GM18907 (cell line): ENCODE data around the gene RPL34.

ENCODE experiments used
- ATAC-seq: cut with Tn5 transposase; IDR thresholded peaks from one replicate; pipeline ENCODE4 v1.9.1; 2021; ENCODE audit warnings: mild to moderate bottlenecking, moderate library complexity; ENCODE audit not compliant: unreplicated experiment

The RPL34 gene

DNA sequence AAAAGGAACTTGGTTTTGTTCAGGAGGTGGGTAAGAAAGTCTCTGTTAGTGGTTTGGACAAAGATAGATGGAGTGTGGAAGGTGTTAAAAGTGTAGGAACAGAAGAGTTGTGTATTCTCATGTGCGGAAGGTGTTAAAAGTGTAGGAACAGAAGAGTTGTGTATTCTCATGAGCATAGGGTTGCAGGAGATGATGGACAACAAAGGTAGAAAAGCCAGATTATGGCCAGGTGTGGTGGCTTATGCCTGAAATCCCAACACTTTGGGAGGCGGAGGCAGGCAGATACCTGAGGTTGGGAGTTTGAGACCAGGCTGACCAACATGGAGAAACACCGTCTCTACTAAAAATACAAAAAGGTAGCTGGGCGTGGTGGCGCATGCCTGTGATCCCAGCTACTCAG is 2.5 kb downstream of the RPL34 start:
- ATAC-seq, result no peak

DNA sequence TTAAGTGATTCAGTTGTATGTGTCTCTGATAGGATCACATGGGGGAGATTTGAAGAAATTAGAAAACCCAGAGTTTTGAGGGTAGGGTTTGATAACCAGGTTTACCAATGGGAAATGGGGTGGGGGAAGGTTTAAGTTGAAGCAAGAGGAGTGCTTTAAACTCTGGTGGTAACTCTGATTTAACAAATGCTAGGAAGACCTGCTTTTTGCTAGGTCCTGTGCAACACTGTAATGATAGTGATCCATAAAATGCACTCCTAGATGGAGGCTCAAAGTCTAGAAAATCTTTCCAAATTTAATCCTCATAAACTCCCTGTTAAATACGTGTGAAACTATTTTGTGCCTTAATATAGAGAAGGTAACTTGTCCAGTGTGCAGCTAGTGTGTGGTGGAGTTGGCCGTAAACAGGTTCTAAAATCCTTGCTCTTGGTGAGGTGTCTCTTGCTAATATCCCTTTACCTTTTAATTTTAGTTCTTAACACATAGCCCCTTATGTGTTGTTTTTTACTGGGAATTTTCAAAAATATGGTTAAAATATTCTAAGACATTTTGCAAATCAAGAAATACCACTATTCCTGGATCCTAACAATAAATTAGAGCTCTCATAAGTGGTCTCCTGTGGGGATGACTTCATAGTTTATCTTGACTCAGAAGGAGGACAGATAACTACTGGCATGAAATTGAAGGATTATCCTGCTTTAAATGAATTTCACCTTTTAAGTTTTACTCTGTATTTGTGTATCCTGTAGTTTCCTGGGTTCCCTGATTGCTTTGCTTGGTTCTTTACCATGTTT is 4.1 kb downstream of the RPL34 start:
- ATAC-seq, result no peak

DNA sequence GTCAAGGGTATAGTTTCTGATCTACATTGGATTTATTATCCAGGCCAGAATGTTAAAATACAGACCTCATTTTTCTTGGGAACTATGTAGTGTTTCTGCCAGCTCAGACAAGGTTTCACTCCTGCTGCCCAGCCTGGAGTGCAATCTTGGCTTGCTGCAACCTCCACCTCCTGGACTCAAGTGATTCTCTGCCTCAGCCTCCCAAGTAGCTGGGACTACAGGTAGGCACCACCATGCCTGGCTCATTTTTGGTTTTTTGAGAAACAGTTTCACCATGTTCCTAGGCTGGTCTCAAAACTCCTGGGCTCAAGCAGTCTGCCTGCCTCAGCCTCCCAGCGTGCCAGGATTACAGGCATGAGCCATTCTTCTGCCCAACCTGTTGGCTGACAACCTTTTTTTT is 5.7 kb downstream of the RPL34 start:
- ATAC-seq, result no peak

DNA sequence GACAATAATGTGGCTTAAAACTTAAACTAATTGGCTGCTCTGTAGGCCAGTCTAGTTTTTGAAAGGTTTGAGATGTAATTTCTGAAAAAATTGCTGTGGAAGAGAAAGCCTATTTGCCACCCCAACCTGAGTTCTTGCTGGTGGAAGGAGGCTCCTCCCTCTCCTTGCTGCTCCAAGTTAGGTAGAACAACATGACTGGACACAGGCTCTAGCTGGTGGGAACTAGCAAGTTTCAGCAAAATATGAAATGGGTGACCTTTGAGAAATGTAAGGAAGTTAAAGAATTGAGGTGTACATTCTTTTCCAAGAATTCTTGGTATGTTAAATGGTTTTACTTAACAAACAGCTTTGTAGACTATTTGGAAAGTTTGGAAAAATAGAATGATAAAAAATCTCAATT is 8.0 kb downstream of the RPL34 start:
- no peak for ATAC-seq

DNA sequence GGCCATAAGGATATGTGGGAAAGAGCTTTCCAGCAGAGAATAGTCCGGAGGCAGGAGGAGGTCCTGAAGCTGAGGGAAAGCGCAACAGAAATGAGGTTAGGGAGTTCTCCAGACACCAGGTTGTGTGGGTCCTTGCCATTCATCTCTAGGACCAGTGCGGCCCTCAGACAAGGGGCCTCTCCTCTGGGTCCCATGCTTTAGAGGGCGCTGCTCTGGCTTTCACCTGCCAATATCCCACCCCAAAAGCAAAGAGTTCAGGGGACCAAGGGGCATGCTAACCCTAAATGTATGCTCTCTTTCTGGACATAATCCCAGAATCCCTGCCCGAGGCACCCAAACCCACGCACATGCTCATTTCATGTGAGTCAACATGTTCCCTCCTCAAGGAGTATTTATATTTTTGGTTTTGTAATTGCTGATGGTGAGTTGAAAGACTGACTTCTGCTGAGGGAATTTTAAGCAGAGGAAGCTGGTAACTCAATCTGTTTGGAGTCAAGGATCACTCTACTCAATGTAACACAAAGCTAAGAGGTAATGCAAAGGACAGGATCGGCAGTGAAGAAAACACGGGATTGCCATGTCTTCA is 14.8 kb downstream of the RPL34 start:
- no peak for ATAC-seq

DNA sequence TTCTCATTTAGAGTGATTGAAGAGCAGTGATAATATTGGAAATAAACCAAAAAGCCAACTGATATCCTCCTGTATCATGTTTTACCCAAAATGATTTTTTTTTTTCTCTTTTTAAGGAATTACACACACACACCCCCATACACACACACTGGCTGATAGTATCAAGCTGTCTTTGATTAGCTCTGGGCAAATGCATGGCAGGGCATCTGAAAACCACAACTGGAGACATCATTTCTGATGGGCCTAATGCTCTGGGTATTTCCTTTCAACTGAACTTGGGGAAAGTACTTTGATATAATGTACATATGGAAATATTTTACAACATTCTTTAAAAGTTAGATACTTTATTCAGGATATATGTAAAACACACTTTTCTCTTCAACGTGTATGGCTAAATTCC is 15.9 kb downstream of the RPL34 start:
- ATAC-seq, result no peak

DNA sequence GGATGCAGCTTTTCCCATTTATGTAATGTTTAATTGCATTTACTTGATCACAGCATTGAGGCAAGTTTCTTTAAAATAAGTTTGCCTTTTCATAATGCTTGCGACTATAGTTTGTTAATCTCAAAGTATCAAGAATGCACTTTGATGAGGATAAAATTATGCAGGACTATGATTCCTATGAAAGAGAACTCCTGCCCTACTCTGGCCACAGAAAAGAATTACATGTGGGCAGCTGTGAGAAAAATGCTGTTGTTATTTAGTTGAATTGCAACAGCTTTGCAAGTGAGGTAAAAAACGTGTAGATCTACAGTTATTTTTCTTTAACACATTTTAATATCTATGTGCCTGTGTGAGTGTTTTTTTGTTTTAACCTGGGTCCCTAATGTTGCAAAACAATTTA is 17.5 kb downstream of the RPL34 start:
- ATAC-seq, result no peak

DNA sequence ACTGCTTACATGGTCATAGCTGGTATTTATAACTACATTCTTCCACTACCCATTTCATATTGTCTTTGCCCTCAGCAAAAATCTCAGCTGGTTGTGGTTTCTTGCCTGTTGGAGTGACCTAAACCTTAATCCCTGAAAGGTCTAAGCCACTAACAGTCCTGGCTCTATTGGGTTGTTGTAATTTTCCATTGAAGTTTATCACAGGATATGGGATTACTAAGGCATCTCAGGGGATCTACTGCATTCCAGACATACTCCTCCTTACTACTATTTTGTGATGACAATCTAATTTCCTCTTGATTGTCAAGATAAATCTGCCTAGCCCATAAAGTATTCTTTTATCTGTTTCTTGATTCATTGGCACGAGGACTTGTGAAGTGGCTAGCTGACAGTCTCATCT is 23.9 kb downstream of the RPL34 start:
- no peak for ATAC-seq

DNA sequence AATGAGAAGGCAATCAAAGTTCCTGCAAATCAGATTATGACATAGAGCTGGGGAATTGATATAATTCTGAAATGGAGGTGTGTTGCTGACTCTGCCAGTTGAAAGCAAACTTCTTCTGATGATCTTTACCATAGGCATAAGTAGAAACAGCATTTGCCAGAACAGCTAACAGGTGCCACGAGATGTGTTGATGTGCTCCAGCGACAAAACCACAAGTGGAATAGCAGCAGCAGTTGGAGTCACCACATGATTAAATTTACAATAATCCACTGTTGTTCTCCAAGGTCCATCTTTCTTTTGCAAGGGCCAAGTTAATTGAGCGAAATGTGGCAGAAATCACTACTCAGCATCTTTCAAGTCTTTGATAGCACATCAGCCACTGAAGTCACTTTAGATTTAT is 26.3 kb downstream of the RPL34 start:
- no peak for ATAC-seq

DNA sequence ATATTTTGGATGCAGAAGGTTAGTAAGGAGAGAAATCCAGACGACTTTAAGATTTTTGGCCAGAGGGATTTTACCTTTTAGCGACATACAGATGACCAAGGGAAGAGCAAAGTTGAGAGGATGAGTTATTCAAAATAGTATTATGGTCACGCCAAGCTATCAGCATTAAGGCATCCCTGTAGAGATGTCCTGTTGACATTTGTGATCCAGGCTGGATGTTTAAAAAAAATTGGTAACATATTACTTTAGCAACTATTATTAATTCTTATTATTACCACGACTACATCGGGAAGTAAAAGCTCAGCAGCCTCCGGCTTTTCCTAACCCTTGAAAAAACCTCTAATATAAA is 29.5 kb downstream of the RPL34 start:
- peak; percentile 25 for ATAC-seq

DNA sequence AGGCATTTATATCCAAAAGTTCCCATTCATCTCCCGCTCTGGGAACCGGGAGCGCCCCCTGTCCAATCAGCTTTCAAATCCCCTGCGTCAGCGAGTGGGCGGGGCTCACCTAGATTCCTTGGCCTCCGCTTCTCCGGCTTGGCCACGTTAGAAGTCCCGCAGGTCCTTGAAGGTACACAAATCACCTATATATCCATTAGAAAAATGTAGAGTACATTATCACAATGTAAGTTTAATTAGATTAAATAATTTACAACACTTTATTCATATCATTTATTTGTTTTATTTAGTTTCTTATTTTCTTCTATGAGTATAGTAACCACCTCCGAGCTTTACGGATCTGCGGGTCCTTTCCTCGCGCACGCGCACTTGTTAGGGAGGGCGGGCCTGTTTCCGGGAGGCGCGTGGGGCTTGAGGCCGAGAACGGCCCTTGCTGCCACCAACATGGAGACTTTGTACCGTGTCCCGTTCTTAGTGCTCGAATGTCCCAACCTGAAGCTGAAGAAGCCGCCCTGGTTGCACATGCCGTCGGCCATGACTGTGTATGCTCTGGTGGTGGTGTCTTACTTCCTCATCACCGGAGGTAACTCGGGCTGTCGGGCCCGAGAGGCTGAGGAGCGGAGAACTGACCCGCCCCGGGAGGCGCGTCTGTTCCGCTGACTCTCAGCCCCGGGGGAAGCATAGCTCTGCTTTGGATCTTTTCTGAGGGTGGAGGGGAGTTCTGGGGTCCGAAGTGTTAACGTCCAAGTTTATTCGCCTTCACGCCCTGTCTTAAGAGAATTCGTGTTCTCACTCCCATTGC is 30.0 kb downstream of the RPL34 start, which contains the start of gene OSTC:
TSS of gene OSTC (plus strand) at position 388 of the 802 bp plus-strand sequence. CDS start at position 445, 57 bp downstream.
- peak; percentile 95 for ATAC-seq

DNA sequence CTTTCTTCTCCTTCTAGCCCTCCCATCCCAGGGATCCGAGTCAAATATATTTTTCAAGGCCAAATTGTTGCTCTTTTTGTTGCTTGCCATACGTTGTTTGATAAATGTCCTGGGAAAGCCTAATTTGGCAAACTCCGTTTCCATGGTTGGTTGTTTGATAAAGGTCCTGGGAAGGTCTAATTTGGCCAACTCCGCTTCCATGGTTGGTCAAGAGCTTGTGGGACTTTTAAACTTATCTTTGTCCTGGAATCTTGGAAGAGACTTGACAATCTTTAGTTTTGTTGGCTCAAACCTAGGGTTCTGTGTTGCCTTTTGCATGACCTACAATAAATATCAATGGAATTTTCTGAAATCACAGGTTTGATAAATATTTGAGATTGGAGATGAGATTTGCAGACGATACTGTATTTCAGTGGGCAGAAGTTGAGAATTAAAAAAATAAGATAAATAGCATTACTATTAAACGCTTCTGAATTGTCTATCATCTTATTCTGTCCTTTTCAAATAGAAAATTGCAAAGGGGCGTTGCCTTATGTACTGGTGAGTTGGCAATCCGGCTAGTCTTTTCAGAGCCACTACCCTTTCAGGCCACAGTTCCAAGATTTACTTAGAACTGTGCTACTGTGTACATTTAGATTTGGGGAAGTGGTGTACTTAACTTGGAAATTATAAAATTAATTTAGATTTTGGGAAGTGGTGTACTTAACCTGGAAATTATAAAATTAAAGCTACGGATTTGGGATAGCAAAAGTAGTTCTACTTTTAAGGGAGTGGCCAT is 30.8 kb downstream of the RPL34 start:
- no peak for ATAC-seq

DNA sequence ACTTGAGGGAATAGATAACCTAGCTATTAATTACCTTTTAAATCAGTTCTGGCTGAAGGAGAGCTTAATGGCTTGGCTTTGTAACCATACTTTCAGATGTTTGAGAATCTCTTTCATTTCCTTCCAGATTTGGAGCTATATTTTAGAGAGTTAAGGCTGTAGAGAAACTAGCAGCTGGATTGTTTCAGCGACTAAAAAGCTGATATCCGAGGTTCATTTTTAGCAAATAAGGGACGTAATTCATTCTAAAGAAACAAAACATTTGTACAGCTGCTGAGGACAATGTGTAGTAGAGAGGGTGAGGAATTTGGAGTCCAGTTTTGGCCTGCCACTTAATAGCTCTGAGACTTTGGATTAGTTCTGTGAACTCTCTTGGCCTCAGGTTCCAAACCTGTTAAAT is 42.3 kb downstream of the RPL34 start:
- ATAC-seq, result no peak

DNA sequence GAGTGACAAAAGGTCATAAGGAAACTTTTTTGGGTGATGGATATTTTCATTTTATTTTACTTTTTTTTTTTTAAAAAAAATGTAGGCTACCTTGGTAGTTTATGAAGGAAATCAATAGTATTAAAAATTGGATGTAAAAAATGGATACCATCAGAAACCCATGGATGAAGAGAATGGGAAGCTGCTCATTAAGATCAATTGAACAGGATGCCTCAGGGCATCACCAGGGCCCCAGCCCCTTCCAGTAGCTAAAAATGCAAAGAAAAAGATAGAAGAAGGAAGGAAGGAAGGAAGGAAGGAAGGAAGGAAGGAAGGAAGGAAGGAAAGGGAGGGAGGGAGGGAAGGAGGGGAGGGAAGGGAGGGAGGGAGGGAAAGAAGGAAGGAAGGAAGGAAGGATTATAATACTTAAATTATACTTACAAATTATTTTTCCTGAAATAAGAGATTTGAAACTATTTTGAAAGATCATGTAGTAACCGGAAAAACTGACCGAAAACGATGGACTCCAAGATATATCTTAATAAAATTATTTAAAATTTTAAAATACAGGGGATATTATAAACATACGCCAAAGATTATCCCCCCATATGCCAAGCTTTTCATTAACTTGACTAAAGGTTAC is 54.1 kb downstream of the RPL34 start:
- no peak for ATAC-seq
